PFSK-1 (cell line): ENCODE results near the gene GPRASP2.

Experiments
- POLR2AphosphoS5 ChIP-seq: IDR thresholded peaks from 2 replicates; pipeline ENCODE4 v1.6.1; 2012; ENCODE audit warnings: low read depth, mild to moderate bottlenecking, control low read depth, low read length, moderate library complexity
- SIN3A ChIP-seq: IDR thresholded peaks from 2 replicates; pipeline ENCODE4 v1.6.1; 2012; ENCODE audit warnings: mild to moderate bottlenecking, low read length, moderate library complexity, borderline replicate concordance; ENCODE audit not compliant: insufficient read depth
- TAF1 ChIP-seq: IDR thresholded peaks from 2 replicates; pipeline ENCODE4 v1.6.1; 2012; ENCODE audit warnings: low read length, control low read depth, borderline replicate concordance; ENCODE audit not compliant: insufficient read depth
- TF ChIP-seq, protein P1 (sequence below), 2 experiments: IDR thresholded peaks; 2 replicates each; pipeline versions ENCODE4 v1.6.1 to v1.8.0; 2011 to 2012; ENCODE audit warnings: low read depth in 2 of 2, low read length in 2 of 2, control low read depth in 1 of 2, inconsistent platforms in 1 of 2, mild to moderate bottlenecking in 1 of 2, moderate library complexity in 1 of 2; ENCODE audit not compliant: insufficient read depth in 1 of 2

DNA sequence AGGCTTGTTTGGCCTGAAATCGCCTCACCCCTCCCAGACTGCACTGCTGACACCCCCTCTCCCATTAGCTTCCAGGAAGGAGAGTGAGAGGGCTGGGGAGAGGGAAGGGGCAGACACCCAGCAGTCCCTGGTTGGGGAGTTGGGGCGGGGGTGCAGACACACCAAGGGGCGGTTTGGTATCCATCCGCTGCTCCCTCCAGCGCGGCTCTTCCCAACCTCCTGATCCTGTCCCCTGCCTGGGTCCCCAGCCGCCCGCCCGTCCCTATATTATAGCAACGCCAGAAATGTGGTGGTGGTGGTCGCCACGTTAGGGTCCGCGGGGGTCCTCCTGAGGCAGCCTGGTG, 33.2 kb downstream of the GPRASP2 start:
- no peak for TF ChIP-seq POLR2AphosphoS5
- no peak for TF ChIP-seq SIN3A
- no peak for TF ChIP-seq TAF1
- TF ChIP-seq, protein P1, sequence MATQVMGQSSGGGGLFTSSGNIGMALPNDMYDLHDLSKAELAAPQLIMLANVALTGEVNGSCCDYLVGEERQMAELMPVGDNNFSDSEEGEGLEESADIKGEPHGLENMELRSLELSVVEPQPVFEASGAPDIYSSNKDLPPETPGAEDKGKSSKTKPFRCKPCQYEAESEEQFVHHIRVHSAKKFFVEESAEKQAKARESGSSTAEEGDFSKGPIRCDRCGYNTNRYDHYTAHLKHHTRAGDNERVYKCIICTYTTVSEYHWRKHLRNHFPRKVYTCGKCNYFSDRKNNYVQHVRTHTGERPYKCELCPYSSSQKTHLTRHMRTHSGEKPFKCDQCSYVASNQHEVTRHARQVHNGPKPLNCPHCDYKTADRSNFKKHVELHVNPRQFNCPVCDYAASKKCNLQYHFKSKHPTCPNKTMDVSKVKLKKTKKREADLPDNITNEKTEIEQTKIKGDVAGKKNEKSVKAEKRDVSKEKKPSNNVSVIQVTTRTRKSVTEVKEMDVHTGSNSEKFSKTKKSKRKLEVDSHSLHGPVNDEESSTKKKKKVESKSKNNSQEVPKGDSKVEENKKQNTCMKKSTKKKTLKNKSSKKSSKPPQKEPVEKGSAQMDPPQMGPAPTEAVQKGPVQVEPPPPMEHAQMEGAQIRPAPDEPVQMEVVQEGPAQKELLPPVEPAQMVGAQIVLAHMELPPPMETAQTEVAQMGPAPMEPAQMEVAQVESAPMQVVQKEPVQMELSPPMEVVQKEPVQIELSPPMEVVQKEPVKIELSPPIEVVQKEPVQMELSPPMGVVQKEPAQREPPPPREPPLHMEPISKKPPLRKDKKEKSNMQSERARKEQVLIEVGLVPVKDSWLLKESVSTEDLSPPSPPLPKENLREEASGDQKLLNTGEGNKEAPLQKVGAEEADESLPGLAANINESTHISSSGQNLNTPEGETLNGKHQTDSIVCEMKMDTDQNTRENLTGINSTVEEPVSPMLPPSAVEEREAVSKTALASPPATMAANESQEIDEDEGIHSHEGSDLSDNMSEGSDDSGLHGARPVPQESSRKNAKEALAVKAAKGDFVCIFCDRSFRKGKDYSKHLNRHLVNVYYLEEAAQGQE (IDR thresholded peaks at IDR 0.05; ENCODE audit: insufficient read depth in 1 of 2, low read depth in 2 of 2, low read length in 2 of 2), result no peak
